ENCODE data around the gene FXR2.
"Not testable (repeated sequence)": the region's sequence is repeated elsewhere in the genome, so short reads cannot be mapped to it uniquely, and the experiment has no call there.

Gene FXR2

GRCh38 chr17:7614425-7615264 is at the start of gene FXR2:
Gene FXR2, minus strand, starts transcription at chr17:7614897. Its CDS starts 365 bp downstream, at chr17:7614532.
- peak; percentile 93 for DNase-seq

GRCh38 chr17:7656958-7657609 is 42.4 kb upstream of the FXR2 start:
- no peak for DNase-seq

GRCh38 chr17:7655541-7655840 is 40.8 kb upstream of the FXR2 start:
- DNase-seq: no peak

GRCh38 chr17:7654832-7655540 is 40.3 kb upstream of the FXR2 start:
- no peak for DNase-seq

GRCh38 chr17:7652388-7653356 is 38.0 kb upstream of the FXR2 start:
- no peak for DNase-seq

- DNase-seq: no peak
These were observed 37.1 kb upstream of the FXR2 start for GRCh38 chr17:7651665-7652387.

- DNase-seq: no peak
These were observed 36.5 kb upstream of the FXR2 start for GRCh38 chr17:7651097-7651664.

- DNase-seq: no peak
These were observed 35.9 kb upstream of the FXR2 start, which contains the start of gene ATP1B2 for GRCh38 chr17:7650509-7651096. Gene ATP1B2, plus strand, starts transcription at chr17:7650926. Its CDS starts 593 bp downstream, at chr17:7651519.

GRCh38 chr17:7647018-7647417 is 32.3 kb upstream of the FXR2 start:
- no peak for DNase-seq

GRCh38 chr17:7646457-7646856 is 31.8 kb upstream of the FXR2 start:
- DNase-seq: no peak

GRCh38 chr17:7644775-7645174 is 30.1 kb upstream of the FXR2 start:
- no peak for DNase-seq

GRCh38 chr17:7641635-7642034 is 26.9 kb upstream of the FXR2 start:
- DNase-seq: not testable (repeated sequence)

GRCh38 chr17:7640783-7641182 is 26.1 kb upstream of the FXR2 start:
- no peak for DNase-seq

GRCh38 chr17:7636163-7636562 is 21.5 kb upstream of the FXR2 start:
- DNase-seq: no peak

GRCh38 chr17:7634384-7634783 is 19.7 kb upstream of the FXR2 start:
- DNase-seq: no peak

GRCh38 chr17:7633093-7633492 is 18.4 kb upstream of the FXR2 start:
- DNase-seq: no peak

GRCh38 chr17:7632492-7632894 is 17.8 kb upstream of the FXR2 start:
- DNase-seq: no peak

GRCh38 chr17:7631398-7632380 is 17.0 kb upstream of the FXR2 start:
- DNase-seq: no peak

GRCh38 chr17:7629939-7630571 is 15.4 kb upstream of the FXR2 start, which contains the start of gene SHBG:
Gene SHBG, plus strand, starts transcription at chr17:7630135. Its CDS starts 38 bp downstream, at chr17:7630173.
- no peak for DNase-seq

Data from NCI-H2107 (cell line).